H54 (cell line): ENCODE data around the gene CNNM4.
A peak's percentile ranks its signal among the peaks of the same experiment; 100 is the strongest.
"Not testable (repeated sequence)": the region's sequence is repeated elsewhere in the genome, so short reads cannot be mapped to it uniquely, and the experiment has no call there.

Experiments used
- DNase-seq: peaks from one replicate; pipeline ENCODE4 v3.0.0; 2011; ENCODE audit warnings: low spot score, mixed read lengths; ENCODE audit not compliant: insufficient read length
- FAIRE-seq: peaks from 3 replicates; lab custom pipeline; 2011; peaks lifted over from hg19 to GRCh38; lab: Jason Lieb, UNC
- POLR2A ChIP-seq: IDR thresholded peaks from 2 replicates; pipeline ENCODE4 v1.6.1; 2011; ENCODE audit warnings: low read depth, mild to moderate bottlenecking, low read length

CNNM4 gene

GRCh38 chr2:96788442-96789244 lies 27.9 kb downstream of the CNNM4 start:
- TF ChIP-seq POLR2A: no peak
- FAIRE-seq: peak; percentile 84
- DNase-seq: no peak

- no peak for TF ChIP-seq POLR2A
- FAIRE-seq (no peak), DNase-seq (no peak)
These were observed 28.5 kb downstream of the CNNM4 start for GRCh38 chr2:96789245-96789617.

DNA sequence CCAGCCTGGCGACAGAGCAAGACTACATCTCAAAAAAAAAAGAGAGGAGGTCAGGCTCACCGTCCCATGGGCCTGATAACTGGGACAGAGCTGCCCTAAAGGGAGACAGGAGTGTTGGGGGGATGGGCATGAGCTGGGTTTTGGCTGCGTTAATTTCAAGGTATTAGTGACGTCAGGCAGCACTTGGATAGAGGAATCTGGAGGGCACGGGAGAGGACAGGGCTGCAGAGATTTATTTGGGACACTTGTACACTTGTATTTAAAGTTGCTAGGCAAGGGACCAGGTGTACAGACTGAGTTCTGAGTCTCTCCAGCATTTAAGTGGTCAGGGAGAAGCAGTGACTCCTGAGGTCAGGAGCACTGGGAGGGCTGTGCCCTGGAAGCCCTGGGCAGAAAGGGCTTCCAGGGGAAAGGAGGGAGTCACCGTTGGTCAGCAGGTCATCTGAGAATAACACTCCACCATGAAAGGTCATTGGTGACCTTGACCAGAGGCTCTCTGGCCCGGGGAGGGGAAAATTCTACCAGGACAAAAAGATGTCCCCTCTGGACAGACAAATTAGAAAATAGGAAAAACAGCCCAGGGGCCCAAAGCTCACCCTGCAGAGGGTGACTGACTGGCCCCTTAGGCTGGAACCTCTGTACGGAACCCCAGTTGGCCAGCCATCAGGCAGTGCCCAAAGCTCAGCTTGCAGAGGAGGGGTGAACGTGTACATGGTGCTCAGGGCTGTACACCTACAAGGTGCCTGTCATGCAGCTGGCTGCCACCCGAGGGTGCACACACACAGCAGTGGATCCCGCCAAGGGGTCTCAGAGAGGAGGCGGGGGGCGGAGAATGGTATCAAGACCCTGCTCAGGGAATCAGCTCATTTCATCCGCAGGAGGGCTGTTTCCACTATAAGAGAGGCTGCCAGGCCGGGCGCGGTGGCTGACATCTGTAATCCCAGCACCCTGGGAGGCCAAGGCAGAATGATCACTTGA lies 32.4 kb downstream of the CNNM4 start:
- DNase-seq: no peak
- no peak for TF ChIP-seq POLR2A

DNA sequence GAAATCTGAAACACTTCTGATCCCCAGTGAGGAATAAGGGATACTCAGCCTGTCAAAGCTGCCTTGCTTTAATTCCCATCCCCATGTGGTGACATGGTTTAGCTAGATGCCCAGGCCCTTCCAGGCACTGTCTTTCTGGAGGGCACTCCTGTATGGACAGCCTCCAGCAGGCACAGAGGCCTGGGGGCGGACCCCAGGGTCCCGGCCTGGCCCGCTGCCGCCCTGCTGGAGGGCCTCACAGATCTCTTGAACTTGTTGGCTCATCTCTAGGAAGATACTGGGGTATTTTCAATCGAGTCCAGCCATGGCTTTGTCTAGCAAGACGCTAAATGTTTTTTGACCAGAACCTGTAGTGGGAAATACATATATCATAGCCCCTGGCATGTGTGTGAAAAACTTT lies 34.4 kb downstream of the CNNM4 start:
- DNase-seq (no peak), FAIRE-seq (no peak)
- TF ChIP-seq POLR2A: no peak

More for the DNA sequence above, 32.4 kb downstream of the CNNM4 start:
- FAIRE-seq: no peak

DNA sequence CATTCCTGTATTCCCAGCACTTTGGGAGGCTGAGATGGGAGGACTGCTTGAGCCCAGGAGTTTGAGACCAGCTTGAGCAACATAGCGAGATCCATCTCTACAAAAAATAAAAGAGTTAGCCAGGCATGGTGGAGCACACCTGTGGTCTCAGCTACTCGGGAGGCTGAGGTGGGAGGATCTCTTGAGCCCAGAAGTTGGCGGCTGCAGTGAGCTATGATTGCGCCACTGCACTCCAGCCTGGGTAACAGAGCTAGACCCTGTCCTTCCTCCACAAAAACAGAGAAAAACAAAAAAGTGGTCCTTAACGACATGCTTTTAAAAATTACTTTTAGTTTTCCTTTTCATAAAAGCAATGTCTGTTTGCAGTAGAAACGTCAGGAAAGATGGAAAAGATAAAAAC lies 35.8 kb downstream of the CNNM4 start:
- not testable (repeated sequence) for FAIRE-seq, DNase-seq

DNA sequence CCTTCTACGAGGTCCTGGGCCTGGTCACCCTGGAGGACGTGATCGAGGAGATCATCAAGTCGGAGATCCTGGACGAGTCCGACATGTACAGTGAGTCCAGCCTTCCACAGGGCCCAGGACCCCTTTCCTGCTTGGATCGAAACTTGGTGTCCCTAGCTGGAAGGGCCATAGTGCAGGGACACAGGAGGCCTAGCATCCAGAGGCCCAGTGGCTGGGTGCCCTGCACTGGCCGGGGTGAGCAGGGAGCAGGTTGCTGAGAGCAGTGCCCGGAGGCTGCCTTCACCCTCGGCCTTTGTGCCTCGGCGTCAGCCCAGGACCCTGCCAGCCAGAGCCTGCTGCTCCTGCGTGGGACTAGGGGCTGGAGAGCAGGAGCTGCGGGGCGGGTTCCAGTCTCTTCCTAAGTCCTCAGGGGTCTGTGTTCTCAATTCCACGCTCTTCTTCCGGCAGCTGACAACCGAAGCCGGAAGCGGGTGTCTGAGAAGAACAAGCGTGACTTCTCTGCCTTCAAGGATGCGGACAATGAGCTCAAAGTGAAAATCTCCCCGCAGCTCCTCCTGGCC lies 36.4 kb downstream of the CNNM4 start:
- TF ChIP-seq POLR2A: no peak
- DNase-seq (no peak), FAIRE-seq (no peak)

DNA sequence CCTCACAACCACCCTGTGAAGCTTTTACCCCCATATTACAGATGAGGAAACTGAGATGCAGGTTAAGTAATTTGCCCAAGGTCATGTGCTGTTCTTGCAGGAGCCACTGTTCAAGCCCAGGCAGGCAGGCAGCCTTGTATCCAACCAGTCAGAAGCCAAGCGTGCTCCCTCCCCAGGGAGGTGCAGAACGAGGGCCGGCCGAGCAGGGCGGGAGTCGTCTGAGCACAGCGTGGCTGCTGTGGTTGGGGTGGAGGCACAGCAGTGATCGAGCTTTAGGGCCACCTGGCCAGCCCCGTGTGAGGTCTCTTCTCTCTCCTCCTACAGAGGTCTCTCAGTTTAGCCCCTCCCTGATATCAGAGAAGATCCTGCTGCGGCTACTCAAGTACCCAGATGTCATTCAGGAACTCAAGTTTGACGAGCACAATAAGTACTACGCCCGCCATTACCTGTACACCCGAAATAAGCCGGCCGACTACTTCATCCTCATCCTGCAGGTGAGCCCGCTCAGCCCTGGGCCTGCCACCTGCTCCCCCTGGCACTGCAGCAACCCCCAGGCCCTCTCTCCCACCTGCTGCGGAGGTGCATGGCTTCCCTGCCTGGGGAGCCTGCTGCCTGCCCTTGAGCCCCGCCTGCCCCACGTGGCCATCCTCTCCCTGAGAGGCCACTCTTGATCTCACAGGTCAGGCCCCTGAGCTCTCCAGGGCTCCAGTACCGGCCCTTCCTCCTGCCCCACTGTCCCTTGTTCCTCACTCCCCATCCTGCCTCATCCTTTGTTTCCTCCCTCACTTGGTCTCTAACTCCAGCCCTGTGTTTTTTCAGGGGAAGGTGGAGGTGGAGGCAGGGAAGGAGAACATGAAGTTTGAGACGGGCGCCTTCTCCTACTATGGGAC lies 38.3 kb downstream of the CNNM4 start:
- TF ChIP-seq POLR2A: no peak
- no peak for DNase-seq
- FAIRE-seq: no peak

GRCh38 chr2:96799623-96799935 lies 38.9 kb downstream of the CNNM4 start:
- TF ChIP-seq POLR2A: no peak
- FAIRE-seq (no peak), DNase-seq (no peak)

DNA sequence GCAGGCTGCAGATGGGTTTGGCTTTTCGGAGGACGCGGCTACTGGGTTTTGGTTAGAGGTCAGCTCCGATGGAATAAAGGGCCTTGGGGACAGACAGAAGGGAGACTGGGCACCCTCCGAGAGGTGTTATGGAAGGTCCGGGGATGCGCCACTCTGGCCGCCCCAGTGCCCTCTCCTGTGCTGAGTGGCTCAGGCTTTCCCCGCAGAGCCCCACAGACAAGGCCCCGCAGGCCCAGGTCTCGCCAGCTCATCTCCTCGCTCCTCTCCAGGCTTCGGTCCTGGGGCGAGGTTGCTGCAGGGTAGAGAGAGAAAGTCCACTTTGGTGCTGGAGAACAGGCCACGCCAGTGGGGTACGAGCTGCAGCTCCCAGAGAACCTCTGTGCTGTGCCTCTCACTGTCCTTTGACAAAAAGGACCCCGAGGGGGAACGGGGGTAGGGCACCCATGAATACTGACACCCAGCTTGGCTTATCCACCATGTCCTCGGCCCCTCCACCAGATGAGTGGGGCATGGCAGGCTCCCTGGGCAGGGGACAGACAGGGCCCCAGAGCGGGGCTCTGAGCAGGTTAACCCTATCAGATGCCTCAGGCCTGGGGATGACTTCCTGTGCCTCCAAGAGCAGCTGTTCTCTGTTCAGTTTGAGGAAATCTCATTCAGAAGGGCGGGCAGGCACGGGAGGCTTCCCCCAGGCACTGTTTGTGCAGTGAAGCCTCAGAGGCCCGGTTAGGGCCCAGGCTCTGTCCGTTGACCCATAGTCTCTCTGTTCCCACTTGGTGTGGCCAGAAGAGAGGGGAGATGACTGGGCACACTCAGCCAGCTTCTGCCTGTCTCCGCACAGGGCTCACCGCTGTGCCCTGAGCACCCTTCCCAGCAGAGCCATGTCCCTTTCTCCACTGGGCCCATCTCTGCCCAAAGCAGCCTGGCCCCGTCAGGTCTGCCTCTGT lies 39.6 kb downstream of the CNNM4 start:
- TF ChIP-seq POLR2A: no peak
- DNase-seq (no peak), FAIRE-seq (no peak)

DNA sequence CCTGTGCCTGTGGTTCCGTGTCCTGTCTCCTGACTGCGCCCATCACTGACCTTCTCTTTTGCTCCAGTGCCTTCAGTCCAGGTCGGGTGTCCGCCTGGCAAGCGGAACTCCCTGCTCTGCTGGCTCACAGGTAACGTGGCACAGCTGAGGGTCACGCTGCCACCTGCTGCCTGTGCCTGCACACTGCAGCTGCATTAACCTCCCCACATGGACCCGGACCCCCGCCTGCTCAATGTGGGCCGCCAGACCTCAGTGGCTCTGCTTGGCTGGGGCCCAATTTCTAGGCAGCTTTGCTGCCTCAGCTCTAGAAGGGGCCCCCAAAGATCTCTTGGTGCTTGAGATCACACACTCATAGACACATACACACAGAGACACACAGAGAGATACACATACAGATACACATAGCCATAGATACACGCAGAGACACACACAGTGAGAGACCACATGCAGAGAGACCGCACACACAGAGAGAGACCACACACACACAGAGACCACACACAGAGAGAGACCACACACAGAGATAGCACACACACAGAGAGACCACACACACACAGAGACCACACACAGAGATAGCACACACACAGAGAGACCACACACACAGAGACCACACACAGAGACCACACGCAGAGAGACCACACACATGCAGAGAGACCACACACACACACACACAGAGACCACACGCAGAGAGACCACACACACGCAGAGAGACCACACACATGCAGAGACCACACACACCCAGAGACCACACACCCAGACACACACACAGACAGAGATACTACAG lies 40.5 kb downstream of the CNNM4 start:
- peak; percentile 74 for DNase-seq
- TF ChIP-seq POLR2A: no peak
- FAIRE-seq: peak; percentile 30

GRCh38 chr2:96801786-96802595 lies 41.3 kb downstream of the CNNM4 start:
- DNase-seq (no peak), FAIRE-seq (no peak)
- TF ChIP-seq POLR2A: no peak
